GM23248 (cell line): ENCODE measurements around the gene ENOX1. TPM values are rescaled to one million over a fixed set of nuclear protein-coding genes. Genes with fewer than 3 reads are reported as not detected.

Experiments
- DNase-seq: peaks from one replicate; pipeline ENCODE4 v3.0.0-alpha.2; 2015
- H2AFZ ChIP-seq: fragments of 200-600 bp; sonication (generic); 2 replicates; pipeline ENCODE4 v1.6.1; 2016; ENCODE audit warnings: antibody characterized with exemption
- H3F3A ChIP-seq: fragments of 200-600 bp; sonication (generic); 2 replicates; pipeline ENCODE4 v1.6.1; 2016; ENCODE audit warnings: mild to moderate bottlenecking, antibody characterized with exemption, mixed run types; ENCODE audit not compliant: insufficient read depth
- H3K27ac ChIP-seq: fragments of 200-600 bp; sonication (generic); 2 replicates; pipeline ENCODE4 v1.5.1; 2016; ENCODE audit warnings: mild to moderate bottlenecking
- H3K27me3 ChIP-seq: fragments of 200-600 bp; sonication (generic); replicated peaks from 2 replicates; pipeline ENCODE4 v1.6.1; 2016; ENCODE audit warnings: mild to moderate bottlenecking; ENCODE audit not compliant: insufficient read depth
- H3K36me3 ChIP-seq: fragments of 200-600 bp; sonication (generic); 2 replicates; pipeline ENCODE4 v1.6.1; 2016; ENCODE audit warnings: low read depth, mild to moderate bottlenecking
- H3K4me1 ChIP-seq: fragments of 200-600 bp; sonication (generic); 2 replicates; pipeline ENCODE4 v1.6.1; 2016; ENCODE audit warnings: mild to moderate bottlenecking; ENCODE audit not compliant: insufficient read depth
- H3K4me2 ChIP-seq: fragments of 200-600 bp; sonication (generic); one replicate; pipeline ENCODE4 v1.6.1; 2016; ENCODE audit warnings: mild to moderate bottlenecking; ENCODE audit not compliant: unreplicated experiment
- H3K4me3 ChIP-seq: fragments of 200-600 bp; sonication (generic); 2 replicates; pipeline ENCODE4 v1.5.1; 2016; ENCODE audit warnings: mild to moderate bottlenecking
- H3K79me2 ChIP-seq: fragments of 200-600 bp; sonication (generic); 2 replicates; pipeline ENCODE4 v1.6.1; 2016; ENCODE audit warnings: mild to moderate bottlenecking; ENCODE audit not compliant: insufficient read depth
- H3K9ac ChIP-seq: fragments of 200-600 bp; sonication (generic); 2 replicates; pipeline ENCODE4 v1.6.1; 2016; ENCODE audit warnings: mild to moderate bottlenecking
- H3K9me2 ChIP-seq: fragments of 200-600 bp; sonication (generic); 2 replicates; pipeline ENCODE4 v1.6.1; 2016; ENCODE audit warnings: mixed run types, mild to moderate bottlenecking, moderate library complexity; ENCODE audit not compliant: insufficient read depth
- H3K9me3 ChIP-seq: fragments of 200-600 bp; sonication (generic); one replicate; pipeline ENCODE4 v1.6.1; 2017; ENCODE audit warnings: low read depth
- H4K20me1 ChIP-seq: fragments of 200-600 bp; sonication (generic); 2 replicates; pipeline ENCODE4 v1.6.0; 2016; ENCODE audit not compliant: insufficient read depth
- EZH2 ChIP-seq: fragments of 200-600 bp; sonication (generic); IDR thresholded peaks from 2 replicates; pipeline ENCODE4 v1.6.1; 2018; ENCODE audit warnings: antibody characterized with exemption, mild to moderate bottlenecking; ENCODE audit not compliant: insufficient read depth, poor library complexity, severe bottlenecking
- EZH2phosphoT487 ChIP-seq: fragments of 200-600 bp; sonication (generic); IDR thresholded peaks from 2 replicates; pipeline ENCODE4 v1.6.1; 2018; ENCODE audit warnings: antibody characterized with exemption, moderate library complexity, mild to moderate bottlenecking, low read depth; ENCODE audit not compliant: insufficient read depth
- WGBS, 2 experiments: methylation state at CpG; one replicate each; pipeline ENCODE4 v1.1.6; 2015 to 2017; ENCODE audit warnings: low lambda C conversion rate in 2 of 2, low coverage in 1 of 2; ENCODE audit errors: missing lambda C conversion rate in 2 of 2; 5-methylcytosine and 5-hydroxymethylcytosine counted together
- in situ Hi-C: fragments of 300-500 bp; cut with MboI; formaldehyde crosslinking; loops from 2 replicates; pipeline ENCODE4 v1.15.0; 2020
- polyA plus RNA-seq: library from polyadenylated mRNA; unstranded; fragments of >200 nt; fragmentation: Nextera tagmentation; extraction: Ambion mirVana; gene quantifications from 2 replicates; pipeline ENCODE4 v1.2.1, GENCODE V29; 2016
- total RNA-seq: library from RNA; depleted of rRNA; stranded (reverse); fragments of >200 nt; shearing (Covaris generic); gene quantifications from 2 replicates; pipeline ENCODE4 v1.2.3, GENCODE V29; 2014

The ENOX1 gene
- total and polyA plus RNA-seq, 2 experiments from 2014 or later: 1.8 to 3.2 TPM

DNA sequence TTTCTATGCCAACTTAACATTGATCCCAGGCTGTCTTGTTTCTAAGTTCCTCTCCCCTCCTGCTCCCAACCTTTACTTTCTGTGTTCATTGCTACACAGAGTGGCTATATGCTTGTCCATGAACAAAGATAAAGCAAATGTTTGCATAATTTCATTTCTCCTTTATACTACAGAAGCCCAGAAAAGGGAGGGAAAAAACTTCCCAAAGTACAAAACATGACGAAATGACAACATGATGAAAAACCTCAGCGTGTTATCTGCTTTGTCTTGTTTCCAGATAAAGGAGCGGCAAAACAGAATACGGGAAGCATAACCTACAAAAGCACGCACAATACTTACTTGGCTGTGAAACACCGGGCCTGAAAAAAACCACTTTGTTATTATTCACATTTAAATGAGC lies 426.6 kb downstream of the ENOX1 start:
- Histone ChIP-seq H3K4me2 (no peak overlapping the region), H3F3A (peaks cover 26% of the 10 kb centered on the region), H3K4me1 (peaks cover 26% of the 10 kb centered on the region), H4K20me1 (no peaks in the 10 kb centered on the region), H3K27me3 (no peaks in the 10 kb centered on the region), H3K27ac (no peak overlapping the region), H3K9ac (no peak overlapping the region), H3K79me2 (no peaks in the 10 kb centered on the region), H3K36me3 (no peaks in the 10 kb centered on the region), H3K4me3 (no peak overlapping the region), H2AFZ (no peak overlapping the region), H3K9me3 (no peaks in the 10 kb centered on the region), H3K9me2 (no peaks in the 10 kb centered on the region)
- TF ChIP-seq EZH2 (no peak), EZH2phosphoT487 (no peak)
- 95 to 97% methylated on average over 6 of the region's 6 CpGs for WGBS, 2 experiments
- no peak for DNase-seq
- in situ Hi-C loops: no loop called here

DNA sequence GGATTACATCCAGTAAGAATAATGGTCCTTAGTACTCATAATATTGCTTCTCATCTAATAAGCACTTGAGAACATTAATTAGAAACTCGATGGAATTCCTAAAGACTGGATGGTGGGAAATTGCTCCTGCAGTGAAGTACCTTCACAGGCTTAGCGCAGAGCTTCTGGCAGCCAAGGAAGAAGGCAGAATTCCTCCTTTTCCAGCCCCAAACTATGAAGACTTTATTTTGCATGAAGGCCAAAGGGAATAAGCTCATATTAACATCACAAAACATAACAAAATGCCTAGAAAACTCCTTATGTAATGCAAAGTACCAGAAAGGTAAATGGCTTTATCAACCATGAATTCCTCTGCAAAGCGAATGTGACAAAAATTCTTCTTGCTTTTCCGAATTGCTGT lies 427.2 kb downstream of the ENOX1 start:
- no peak overlapping the region for H3K4me3 ChIP-seq
- H3K4me1 ChIP-seq: peaks cover 20% of the 10 kb centered on the region
- H3K4me2 ChIP-seq: no peak overlapping the region
- no peak overlapping the region for H3K27ac ChIP-seq
- 95 to 98% methylated on average over 4 of the region's 4 CpGs for WGBS, 2 experiments
- no peaks in the 10 kb centered on the region for H3K9me3 ChIP-seq
- H3K27me3 ChIP-seq: no peaks in the 10 kb centered on the region
- no peak for TF ChIP-seq EZH2phosphoT487
- TF ChIP-seq EZH2: no peak
- H3K9me2 ChIP-seq: no peaks in the 10 kb centered on the region
- H3F3A ChIP-seq: peaks cover 20% of the 10 kb centered on the region
- no peaks in the 10 kb centered on the region for H3K36me3 ChIP-seq
- H2AFZ ChIP-seq: no peak overlapping the region
- in situ Hi-C loops: no loop called here
- H3K79me2 ChIP-seq: no peaks in the 10 kb centered on the region
- H4K20me1 ChIP-seq: no peaks in the 10 kb centered on the region
- no peak overlapping the region for H3K9ac ChIP-seq
- DNase-seq: no peak

DNA sequence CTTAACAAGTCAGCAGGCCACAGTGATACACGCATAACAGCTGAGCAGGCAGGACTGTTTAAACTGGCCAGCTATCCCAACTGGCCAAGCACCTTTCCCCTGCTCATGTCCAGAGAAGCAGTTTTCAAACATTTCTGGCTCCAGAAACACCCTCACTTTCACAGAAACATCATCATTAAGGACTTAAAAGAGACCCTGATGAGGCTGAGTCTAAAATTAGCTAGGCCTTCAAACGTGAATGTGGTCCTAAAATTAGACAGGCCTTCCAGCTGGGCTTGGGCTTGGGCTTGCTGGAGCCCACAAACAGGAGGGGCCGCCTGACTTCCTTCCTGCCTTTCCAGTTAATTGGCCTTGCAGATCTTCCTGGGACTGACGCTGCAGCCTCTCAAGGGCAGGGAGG lies 429.2 kb downstream of the ENOX1 start:
- no peak for DNase-seq
- Histone ChIP-seq H3K4me2 (no peak overlapping the region), H4K20me1 (no peaks in the 10 kb centered on the region), H3K4me1 (peaks cover 2% of the 10 kb centered on the region; the same call in 1 of the 2 replicates), H3F3A (peaks cover 2% of the 10 kb centered on the region; the same call in 1 of the 2 replicates), H3K79me2 (no peaks in the 10 kb centered on the region), H3K9me2 (no peaks in the 10 kb centered on the region), H3K36me3 (no peaks in the 10 kb centered on the region), H3K9me3 (no peaks in the 10 kb centered on the region), H2AFZ (no peak overlapping the region), H3K27me3 (no peaks in the 10 kb centered on the region), H3K9ac (no peak overlapping the region), H3K4me3 (no peak overlapping the region), H3K27ac (no peak overlapping the region)
- in situ Hi-C loops: no loop called here
- TF ChIP-seq EZH2 (no peak), EZH2phosphoT487 (no peak)
- 96 to 98% methylated on average over 4 of the region's 4 CpGs for WGBS, 2 experiments

DNA sequence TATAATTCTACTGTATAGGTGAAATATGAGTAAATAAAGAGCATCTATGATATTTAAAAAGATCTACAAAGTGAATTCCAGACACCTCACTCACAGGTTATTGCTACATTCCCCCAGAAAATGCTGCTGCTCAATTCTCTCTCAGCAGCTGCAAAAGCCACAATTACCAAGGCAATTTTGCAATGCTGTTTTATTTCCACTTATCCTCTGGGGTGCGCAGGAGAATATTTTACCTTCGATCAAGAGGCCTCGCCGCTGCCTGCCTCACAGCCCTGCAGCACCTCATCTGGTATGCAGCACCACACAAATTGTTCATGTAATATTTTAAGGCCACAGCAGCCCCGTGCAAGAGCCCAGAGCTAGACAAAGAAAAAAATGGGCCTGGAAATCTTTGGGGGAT lies 430.2 kb downstream of the ENOX1 start:
- H3K9me2 ChIP-seq: no peaks in the 10 kb centered on the region
- no peaks in the 10 kb centered on the region for H3F3A ChIP-seq
- no peak overlapping the region for H3K4me2 ChIP-seq
- H3K27me3 ChIP-seq: no peaks in the 10 kb centered on the region
- TF ChIP-seq EZH2phosphoT487: no peak
- TF ChIP-seq EZH2: no peak
- H3K4me1 ChIP-seq: no peaks in the 10 kb centered on the region
- H3K36me3 ChIP-seq: no peaks in the 10 kb centered on the region
- H3K27ac ChIP-seq: no peak overlapping the region
- H3K4me3 ChIP-seq: no peak overlapping the region
- no peak overlapping the region for H3K9ac ChIP-seq
- H3K79me2 ChIP-seq: no peaks in the 10 kb centered on the region
- in situ Hi-C loops: no loop called here
- no peaks in the 10 kb centered on the region for H3K9me3 ChIP-seq
- H4K20me1 ChIP-seq: no peaks in the 10 kb centered on the region
- H2AFZ ChIP-seq: no peak overlapping the region
- WGBS, 2 experiments: 94 to 97% methylated on average over 5 of the region's 5 CpGs
- peak; percentile 20 for DNase-seq

DNA sequence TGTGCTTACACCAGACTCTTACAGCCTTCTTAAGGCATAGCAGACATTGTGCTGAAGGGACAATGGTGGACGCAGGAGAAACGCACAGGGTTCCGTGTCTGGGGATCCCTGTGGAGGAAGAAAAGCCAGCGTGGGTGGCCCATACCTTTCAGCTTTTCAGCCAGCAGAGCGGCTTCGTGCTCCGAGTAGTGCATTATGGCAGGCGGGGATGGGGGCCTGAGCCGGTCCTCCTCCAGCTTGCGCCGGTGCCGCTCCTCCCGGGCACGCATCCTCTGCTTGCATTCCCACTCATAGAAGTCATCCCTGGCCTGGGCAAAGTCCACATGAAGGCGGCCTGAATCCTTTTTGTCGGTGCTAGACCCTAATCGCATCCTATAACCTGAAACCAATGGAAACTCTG lies 431.0 kb downstream of the ENOX1 start:
- Histone ChIP-seq H3K79me2 (no peaks in the 10 kb centered on the region), H3K4me3 (no peak overlapping the region), H3K27ac (no peak overlapping the region), H3K9ac (no peak overlapping the region), H3K27me3 (no peaks in the 10 kb centered on the region), H2AFZ (no peak overlapping the region), H4K20me1 (no peaks in the 10 kb centered on the region), H3K4me1 (no peaks in the 10 kb centered on the region), H3K4me2 (no peak overlapping the region), H3K9me3 (no peaks in the 10 kb centered on the region), H3K9me2 (no peaks in the 10 kb centered on the region), H3F3A (no peaks in the 10 kb centered on the region), H3K36me3 (no peaks in the 10 kb centered on the region)
- TF ChIP-seq EZH2phosphoT487 (no peak), EZH2 (no peak)
- no peak for DNase-seq
- in situ Hi-C loops: no loop called here
- 93 to 96% methylated on average over 16 to 17 of the region's 17 CpGs for WGBS, 2 experiments
